Endothelial cell of umbilical vein (primary cell): ENCODE results near the gene ZDHHC23. TPM values are rescaled to one million over a fixed set of nuclear protein-coding genes. Genes with fewer than 3 reads are reported as not detected.

Source experiments
- BruUV-seq: library from RNA; stranded (reverse); fragments of 400-500 nt; replicated peaks from 2 replicates; lab custom pipeline; 2021; lab: Mats Ljungman, UMichigan
- CTCF ChIA-PET: fragments of 300-600, 350-600 bp; sonication (Branson Sonifier 250); formaldehyde crosslinking; loops from one replicate; lab custom pipeline; 2021; ENCODE audit warnings: antibody characterized with exemption, inconsistent platforms; lab: Charles Lee
- POLR2A ChIA-PET: fragments of 300-600, 350-600 bp; sonication (Branson Sonifier 250); formaldehyde crosslinking; loops from one replicate; lab custom pipeline; 2021; ENCODE audit warnings: antibody characterized with exemption, inconsistent platforms; lab: Charles Lee
- DNase-seq: peaks from one replicate; pipeline ENCODE4 v3.0.0-alpha.2; 2011; ENCODE audit warnings: low read depth, low spot score
- FAIRE-seq: peaks from 2 replicates; lab custom pipeline; 2011; peaks lifted over from hg19 to GRCh38; lab: Jason Lieb, UNC
- H2AFZ ChIP-seq: 2 replicates; pipeline ENCODE4 v1.6.0; 2012; ENCODE audit warnings: low read depth, low read length, control low read depth, inconsistent platforms
- H3K27ac ChIP-seq: 2 replicates; pipeline ENCODE4 v1.5.1; 2011; ENCODE audit warnings: low read depth, mild to moderate bottlenecking, control low read depth, low read length, moderate library complexity; ENCODE audit not compliant: insufficient read depth
- H3K27me3 ChIP-seq, 2 experiments: 2 replicates each; pipeline versions ENCODE4 v1.6.0 to v1.6.1; 2011; ENCODE audit warnings: low read length in 2 of 2, mixed read lengths in 1 of 2; ENCODE audit not compliant: control insufficient read depth in 2 of 2, insufficient read depth in 2 of 2
- H3K36me3 ChIP-seq, 2 experiments: 2 replicates in 1 of 2; 3 replicates in 1 of 2; pipeline ENCODE4 v1.5.1; 2011; ENCODE audit warnings: low read length in 2 of 2, mild to moderate bottlenecking in 1 of 2, moderate library complexity in 1 of 2; ENCODE audit not compliant: control insufficient read depth in 2 of 2, insufficient read depth in 2 of 2; ENCODE audit errors: extremely low read depth in 1 of 2
- H3K4me1 ChIP-seq: 3 replicates; pipeline ENCODE4 v1.5.1; 2011; ENCODE audit warnings: mild to moderate bottlenecking, low read length; ENCODE audit not compliant: control insufficient read depth, insufficient read depth; ENCODE audit errors: extremely low read depth
- H3K4me2 ChIP-seq: 2 replicates; pipeline ENCODE4 v1.6.1; 2011; ENCODE audit warnings: low read length, control low read depth, mixed read lengths; ENCODE audit not compliant: insufficient read depth
- H3K4me3 ChIP-seq, 3 experiments: fragments of 200-600 bp in 1 of 3; sonication (generic), shearing (Covaris generic) in 1 of 3; replicated peaks in 1 of 3; 2 replicates each; pipeline ENCODE4 v1.5.1; 2011 to 2016; ENCODE audit warnings: control low read depth in 3 of 3, low read length in 3 of 3, mild to moderate bottlenecking in 2 of 3, inconsistent platforms in 1 of 3, low read depth in 1 of 3, moderate library complexity in 1 of 3; ENCODE audit not compliant: insufficient read depth in 1 of 3
- H3K79me2 ChIP-seq: 2 replicates; pipeline ENCODE4 v1.6.0; 2012; ENCODE audit warnings: low read length, inconsistent platforms; ENCODE audit not compliant: control insufficient read depth, insufficient read depth
- H3K9ac ChIP-seq: replicated peaks from 2 replicates; pipeline ENCODE3; 2011; ENCODE audit warnings: low read length, control low read depth; ENCODE audit not compliant: insufficient read depth; ENCODE audit errors: extremely low read depth
- H3K9me1 ChIP-seq: replicated peaks from 3 replicates; pipeline ENCODE4 v1.6.0; 2011; ENCODE audit warnings: mild to moderate bottlenecking, low read length; ENCODE audit not compliant: control insufficient read depth, insufficient read depth; ENCODE audit errors: extremely low read depth
- H3K9me3 ChIP-seq: replicated peaks from 2 replicates; pipeline ENCODE4 v1.5.1; 2012; ENCODE audit warnings: low read length, inconsistent platforms; ENCODE audit not compliant: control insufficient read depth, insufficient read depth
- H4K20me1 ChIP-seq: replicated peaks from 2 replicates; pipeline ENCODE3; 2011; ENCODE audit warnings: mild to moderate bottlenecking, low read length; ENCODE audit not compliant: control insufficient read depth, insufficient read depth; ENCODE audit errors: extremely low read depth
- CTCF ChIP-seq, 2 donors: IDR thresholded peaks; 1 replicate in 1 of 2; 2 replicates in 1 of 2; pipeline ENCODE4 v1.5.1; 2011; ENCODE audit warnings: low read length in 2 of 2, mild to moderate bottlenecking in 2 of 2, moderate library complexity in 2 of 2, control low read depth in 1 of 2, inconsistent platforms in 1 of 2, low read depth in 1 of 2; ENCODE audit not compliant: insufficient read depth in 1 of 2; ENCODE audit errors: extremely low read depth in 1 of 2
- EZH2 ChIP-seq: IDR thresholded peaks from 2 replicates; pipeline ENCODE4 v1.6.1; 2012; ENCODE audit warnings: borderline replicate concordance, low read depth, mild to moderate bottlenecking, moderate library complexity, low read length, inconsistent platforms; ENCODE audit not compliant: severe bottlenecking
- FOS ChIP-seq: IDR thresholded peaks from 2 replicates; pipeline ENCODE4 v1.6.1; 2011; ENCODE audit warnings: mild to moderate bottlenecking, low read length, moderate library complexity, borderline replicate concordance; ENCODE audit not compliant: insufficient read depth
- GATA2 ChIP-seq: IDR thresholded peaks from 2 replicates; pipeline ENCODE4 v1.7.0; 2011; ENCODE audit warnings: low read depth, mild to moderate bottlenecking, moderate library complexity, mixed read lengths, low read length; ENCODE audit not compliant: insufficient read length, insufficient read depth
- JUN ChIP-seq: IDR thresholded peaks from 2 replicates; pipeline ENCODE4 v1.6.1; 2011; ENCODE audit warnings: borderline replicate concordance, low read depth; ENCODE audit not compliant: insufficient read length, insufficient read depth
- MAX ChIP-seq: IDR thresholded peaks from 2 replicates; pipeline ENCODE4 v1.6.1; 2011; ENCODE audit not compliant: insufficient read depth, insufficient read length
- MYC ChIP-seq: IDR thresholded peaks from one replicate; pipeline ENCODE4 v1.6.1; 2011; ENCODE audit warnings: mild to moderate bottlenecking, low read depth, low read length
- POLR2A ChIP-seq: IDR thresholded peaks from 2 replicates; pipeline ENCODE4 v1.6.1; 2012; ENCODE audit warnings: low read depth, mild to moderate bottlenecking, control low read depth, low read length
- POLR2AphosphoS5 ChIP-seq: IDR thresholded peaks from 2 replicates; pipeline ENCODE4 v1.6.1; 2012; ENCODE audit warnings: low read depth, mild to moderate bottlenecking, control low read depth, low read length, moderate library complexity; ENCODE audit not compliant: insufficient read depth
- dilution Hi-C: fragments of 300-500 bp; cut with MboI; formaldehyde crosslinking; loops from one replicate; pipeline ENCODE4 v1.15.0; 2019; ENCODE audit warnings: low sequenced_read_pairs; ENCODE audit not compliant: extremely low pct_ligation_motif_present
- intact Hi-C: fragments of 100-400 bp; cut with micrococcal nuclease; formaldehyde crosslinking; loops from one replicate; pipeline ENCODE4 v1.10.0; 2022
- polyA plus RNA-seq, 4 experiments: library from polyadenylated mRNA; depleted of rRNA in 3 of 4; stranded (reverse) in 3 of 4; unstranded in 1 of 4; fragments of >200 nt; gene quantifications; 2 replicates each; pipeline versions ENCODE4 v1.2.1 to v1.2.3, GENCODE V29; 2011 to 2012; ENCODE audit warnings: missing spikeins in 1 of 4
- total RNA-seq: library from RNA; stranded (reverse); gene quantifications from 2 replicates; pipeline ENCODE4 v1.2.3, GENCODE V29; 2021

Gene ZDHHC23
- total and polyA plus RNA-seq, 2 donors (not counting 3 experiments of a cell fraction or from before 2014, with no cell fraction given), result 0.99 to 3.2 TPM

- CTCF ChIA-PET, result no interaction called here
- no peak for FAIRE-seq
- intact Hi-C loops, result no loop called here
- H4K20me1 ChIP-seq, result no peaks in the 10 kb centered on the region
- H3K4me2 ChIP-seq, result no peak overlapping the region
- H3K36me3 ChIP-seq, result no peaks in the 10 kb centered on the region
- no peak overlapping the region for H3K9ac ChIP-seq
- BruUV-seq, result no TSS peak
- no peak overlapping the region for H3K4me3 ChIP-seq
- H3K79me2 ChIP-seq, result no peaks in the 10 kb centered on the region
- POLR2A ChIA-PET, result no interaction called here
- H2AFZ ChIP-seq, result no peak overlapping the region
- no peaks in the 10 kb centered on the region for H3K27me3 ChIP-seq
- no peaks in the 10 kb centered on the region for H3K9me1 ChIP-seq
- no peaks in the 10 kb centered on the region for H3K4me1 ChIP-seq
- no peak for DNase-seq
- H3K27ac ChIP-seq, result no peak overlapping the region
- dilution Hi-C loops, result no loop called here
- no peaks in the 10 kb centered on the region for H3K9me3 ChIP-seq
- TF ChIP-seq MYC (no peak), EZH2 (no peak), MAX (no peak), GATA2 (no peak), POLR2AphosphoS5 (no peak), JUN (no peak), CTCF (IDR thresholded peaks at IDR 0.05; ENCODE audit: extremely low read depth in 1 of 2, insufficient read depth in 1 of 2, low read depth in 1 of 2, low read length in 2 of 2) (no peak), POLR2A (no peak), FOS (no peak)
Measured at GRCh38 chr3:113979916-113980315, 32.1 kb downstream of the ZDHHC23 start.
